Ascending aorta (tissue), 2 donors: ENCODE results near the gene HOXD12. TPM values are rescaled to one million over a fixed set of nuclear protein-coding genes. Genes with fewer than 3 reads are reported as not detected.

Experiments
- DNase-seq, 2 donors: peaks; one replicate each; pipeline ENCODE4 v3.0.0-alpha.2; 2019; ENCODE audit warnings: low spot score in 2 of 2
- H3K27ac ChIP-seq, 2 donors: fragments of 200-600 bp; sonication (generic); one replicate each; pipeline ENCODE4 v1.5.1; 2016 to 2017; ENCODE audit warnings: mild to moderate bottlenecking in 1 of 2
- H3K27me3 ChIP-seq: fragments of 200-600 bp; sonication (generic); one replicate; pipeline ENCODE4 v1.5.1; 2017
- H3K36me3 ChIP-seq, 2 donors: fragments of 200-600 bp; sonication (generic); one replicate each; pipeline ENCODE4 v1.5.1; 2016
- H3K4me1 ChIP-seq, 2 donors: fragments of 200-600 bp; sonication (generic); one replicate each; pipeline ENCODE4 v1.5.1; 2016 to 2017; ENCODE audit warnings: mild to moderate bottlenecking in 1 of 2
- H3K4me3 ChIP-seq, 2 donors: fragments of 200-600 bp; sonication (generic); one replicate each; pipeline ENCODE4 v1.5.1; 2016 to 2017; ENCODE audit warnings: mild to moderate bottlenecking in 1 of 2
- H3K9me3 ChIP-seq, 2 donors: fragments of 200-600 bp; sonication (generic); one replicate each; pipeline ENCODE4 v1.5.1; 2016
- CTCF ChIP-seq, 3 experiments: fragments of 200-600 bp in 2 of 3; fragments of 450-650 bp in 1 of 3; sonication (generic) in 2 of 3; IDR thresholded peaks; one replicate each; pipeline ENCODE4 v1.5.1; 2016 to 2019; ENCODE audit warnings: antibody characterized with exemption in 3 of 3, mild to moderate bottlenecking in 1 of 3, moderate library complexity in 1 of 3
- intact Hi-C: fragments of 100-400 bp; cut with DNase I; formaldehyde crosslinking; loops from one replicate; pipeline ENCODE4 v1.15.1; 2023
- total RNA-seq: library from RNA; depleted of rRNA; stranded (reverse); fragments of >200 nt; gene quantifications from one replicate; pipeline ENCODE4 v1.1.0, GENCODE V29; 2016

The HOXD12 gene
- total RNA-seq, 1 donor from 2014 or later: not detected

GRCh38 chr2:176118601-176119339 is 19.2 kb downstream of the HOXD12 start:
- peak in 1 of 3 experiments; percentile 15 for TF ChIP-seq CTCF (IDR thresholded peaks at IDR 0.05)
- no peaks in the 10 kb centered on the region for H3K36me3 ChIP-seq
- intact Hi-C loops: no loop called here
- no peak overlapping the region for H3K27ac ChIP-seq
- peak in 1 of 2 donors; percentile 64 for DNase-seq
- H3K4me1 ChIP-seq: peaks cover 11 to 17% of the 10 kb centered on the region in 2 donors
- no peak overlapping the region for H3K4me3 ChIP-seq
- H3K9me3 ChIP-seq: no peaks in the 10 kb centered on the region
- H3K27me3 ChIP-seq: peaks cover 35% of the 10 kb centered on the region

GRCh38 chr2:176120364-176121189 is 21.0 kb downstream of the HOXD12 start:
- no peaks in the 10 kb centered on the region for H3K9me3 ChIP-seq
- H3K4me1 ChIP-seq: peaks cover 11 to 17% of the 10 kb centered on the region in 2 donors
- H3K27me3 ChIP-seq: peaks cover 35% of the 10 kb centered on the region
- H3K27ac ChIP-seq: no peak overlapping the region
- no peaks in the 10 kb centered on the region for H3K36me3 ChIP-seq
- intact Hi-C loops: loop anchor here (5.0 to 10.0 kb wide), 2 partner anchors 38 to 1214 kb away; partner anchors contain the start of gene EVX2
- TF ChIP-seq CTCF (IDR thresholded peaks at IDR 0.05): no peak
- H3K4me3 ChIP-seq: no peak overlapping the region
- peak in 1 of 2 donors; percentile 37 for DNase-seq

GRCh38 chr2:176121190-176122051 is 21.8 kb downstream of the HOXD12 start:
- intact Hi-C loops: loop anchor here (5.0 to 10.0 kb wide), 2 partner anchors 39 to 1213 kb away; partner anchors contain the start of gene EVX2
- no peaks in the 10 kb centered on the region for H3K36me3 ChIP-seq
- no peak for TF ChIP-seq CTCF (IDR thresholded peaks at IDR 0.05)
- no peaks in the 10 kb centered on the region for H3K9me3 ChIP-seq
- peaks cover 11 to 13% of the 10 kb centered on the region in 2 donors for H3K4me1 ChIP-seq
- H3K4me3 ChIP-seq: peak overlapping the region; percentile 67 to 81
- H3K27ac ChIP-seq: no peak overlapping the region
- peaks cover 27% of the 10 kb centered on the region for H3K27me3 ChIP-seq
- DNase-seq: peak in 1 of 2 donors; percentile 59

GRCh38 chr2:176122052-176122682 is 22.6 kb downstream of the HOXD12 start:
- Histone ChIP-seq H3K9me3 (no peaks in the 10 kb centered on the region), H3K27me3 (peaks cover 20% of the 10 kb centered on the region)
- DNase-seq: no peak

More at GRCh38 chr2:176122052-176122682, 22.6 kb downstream of the HOXD12 start:
- H3K36me3 ChIP-seq: no peaks in the 10 kb centered on the region
- peaks cover 11 to 12% of the 10 kb centered on the region in 2 donors for H3K4me1 ChIP-seq
- peak overlapping the region; percentile 67 to 81 for H3K4me3 ChIP-seq
- no peak for TF ChIP-seq CTCF (IDR thresholded peaks at IDR 0.05)
- intact Hi-C loops: loop anchor here (5.0 to 10.0 kb wide), 2 partner anchors 40 to 1213 kb away; partner anchors contain the start of gene EVX2
- H3K27ac ChIP-seq: no peak overlapping the region
